Measurements from ENCODE around the gene CNTNAP2. TPM values are rescaled to one million over a fixed set of nuclear protein-coding genes. Genes with fewer than 3 reads are reported as not detected.

Gene CNTNAP2
- total and polyA plus RNA-seq, 9 of the 15 experiments (the other 6 are each of a cell fraction or from before 2014, with no cell fraction given) = 0.04 to 0.62 (median 0.09) TPM; not detected in 4

DNA sequence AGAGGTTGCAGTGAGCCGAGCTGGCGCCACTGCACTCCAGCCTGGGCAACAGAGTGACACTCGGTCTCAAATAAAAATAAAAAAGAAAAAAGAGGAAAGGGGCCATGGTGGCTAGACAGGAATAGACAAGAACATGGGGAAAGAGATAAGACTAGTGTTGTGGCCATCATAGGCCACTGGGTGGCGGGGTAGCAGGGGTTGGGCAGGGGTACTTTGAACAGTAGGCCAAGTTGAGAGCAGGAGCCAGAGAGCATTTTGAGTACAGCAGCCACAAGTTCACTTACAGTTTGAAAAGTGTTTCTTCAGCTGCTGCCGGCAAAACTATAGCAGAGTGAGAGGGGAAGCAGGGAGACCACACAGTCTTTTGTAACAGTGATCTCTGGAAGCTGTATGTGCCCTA, 656.0 kb downstream of the CNTNAP2 start (continued):
- TF ChIP-seq ZNF830 (CRISPR knock-in tag; IDR thresholded peaks at IDR 0.05) (no peak), GABPB1 (CRISPR knock-in tag; IDR thresholded peaks at IDR 0.05) (no peak), POLR3G (IDR thresholded peaks at IDR 0.05; ENCODE audit: extremely low read depth, insufficient read length, insufficient replicate concordance) (no peak), NCOA2 (IDR thresholded peaks at IDR 0.05; ENCODE audit: partially characterized antibody in 2 of 2) (no peak), ZNF3 (CRISPR knock-in tag; IDR thresholded peaks at IDR 0.05) (no peak), SRSF1 (IDR thresholded peaks at IDR 0.05; ENCODE audit: low read depth, low read length) (no peak), RFX7 (CRISPR knock-in tag; IDR thresholded peaks at IDR 0.05) (no peak)
- TF ChIP-seq, protein P1, sequence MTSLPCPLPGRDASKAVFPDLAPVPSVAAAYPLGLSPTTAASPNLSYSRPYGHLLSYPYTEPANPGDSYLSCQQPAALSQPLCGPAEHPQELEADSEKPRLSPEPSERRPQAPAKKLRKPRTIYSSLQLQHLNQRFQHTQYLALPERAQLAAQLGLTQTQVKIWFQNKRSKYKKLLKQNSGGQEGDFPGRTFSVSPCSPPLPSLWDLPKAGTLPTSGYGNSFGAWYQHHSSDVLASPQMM (CRISPR knock-in tag; IDR thresholded peaks at IDR 0.05) = no peak

DNA sequence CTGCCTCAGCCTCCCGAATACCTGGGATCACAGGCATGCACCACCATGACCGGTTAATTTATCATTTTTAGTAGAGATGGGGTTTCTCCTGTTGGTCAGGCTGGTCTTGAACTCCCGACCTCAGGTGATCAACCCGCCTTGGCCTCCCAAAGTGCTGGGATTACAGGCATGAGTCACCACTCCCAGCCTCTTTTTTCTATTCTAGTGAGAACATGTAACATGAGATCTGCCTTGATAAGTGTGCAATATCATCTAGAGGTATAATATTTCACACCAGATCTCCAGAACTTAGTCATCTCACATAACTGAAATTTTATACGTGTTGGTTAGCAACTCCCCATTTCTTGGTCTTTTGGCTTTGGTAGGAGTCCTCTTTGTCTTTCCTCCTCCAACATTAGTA, 656.9 kb downstream of the CNTNAP2 start:
- CTCF ChIA-PET (ENCODE audit: low intra/inter-chr PET ratio) = interaction anchor here (0.6 kb wide), 1 partner anchor 37 kb away, joined by 3 read pairs; no protein-coding TSS in a partner anchor
- H3K9me3 ChIP-seq (replicated peaks; ENCODE audit: control insufficient read depth, insufficient read depth, low read depth, low read length) = no peaks in the 10 kb centered on the region; the same call in 1 of the 2 replicates
- H3K9me1 ChIP-seq (ENCODE audit: control insufficient read depth, insufficient read depth, low read length) = no peaks in the 10 kb centered on the region
- no peak for ATAC-seq
- H3K79me2 ChIP-seq (ENCODE audit: control insufficient read depth, insufficient read depth, low read length) = no peaks in the 10 kb centered on the region
- no peak for DNase-seq (ENCODE audit: extremely low read depth in 1 of 4, low spot score in 3 of 4)
- POLR2A ChIA-PET = no interaction called here
- FAIRE-seq = no peak
- BruUV-seq (replicated peaks) = no TSS peak
- in situ Hi-C loops (cut with MboI) (no loop called here), intact Hi-C loops (cut with micrococcal nuclease) (no loop called here)
- WGBS (ENCODE audit: insufficient coverage, low coverage, missing lambda C conversion rate) = 3% methylated on average over 5 of the region's 5 CpGs
- H3K4me2 ChIP-seq (ENCODE audit: insufficient read depth, low read length) = no peak overlapping the region
- H3K9ac ChIP-seq (ENCODE audit: insufficient read depth in 1 of 2, low read depth in 2 of 2, low read length in 2 of 2) = no peak overlapping the region
- H3K27me3 ChIP-seq (ENCODE audit: control insufficient read depth in 2 of 2, insufficient read depth in 2 of 2, low read length in 2 of 2) = no peaks in the 10 kb centered on the region
- no peak overlapping the region for H3K4me3 ChIP-seq
- no peaks in the 10 kb centered on the region for H3K4me1 ChIP-seq (replicated peaks in 1 of 2; ENCODE audit: control insufficient read depth in 2 of 2, insufficient read depth in 2 of 2, low read length in 2 of 2)
- H3K36me3 ChIP-seq (ENCODE audit: control insufficient read depth, insufficient read depth, low read length) = no peaks in the 10 kb centered on the region
- H4K20me1 ChIP-seq (replicated peaks; ENCODE audit: control insufficient read depth, insufficient read depth, low read length) = no peaks in the 10 kb centered on the region
- no peak overlapping the region for H3K27ac ChIP-seq (ENCODE audit: extremely low read depth, low read depth, low read length)
- H2AFZ ChIP-seq (ENCODE audit: low read depth, low read length) = no peak overlapping the region
- no peak for TF ChIP-seq ELF2 (CRISPR knock-in tag; IDR thresholded peaks at IDR 0.05)
- TF ChIP-seq, protein P2, sequence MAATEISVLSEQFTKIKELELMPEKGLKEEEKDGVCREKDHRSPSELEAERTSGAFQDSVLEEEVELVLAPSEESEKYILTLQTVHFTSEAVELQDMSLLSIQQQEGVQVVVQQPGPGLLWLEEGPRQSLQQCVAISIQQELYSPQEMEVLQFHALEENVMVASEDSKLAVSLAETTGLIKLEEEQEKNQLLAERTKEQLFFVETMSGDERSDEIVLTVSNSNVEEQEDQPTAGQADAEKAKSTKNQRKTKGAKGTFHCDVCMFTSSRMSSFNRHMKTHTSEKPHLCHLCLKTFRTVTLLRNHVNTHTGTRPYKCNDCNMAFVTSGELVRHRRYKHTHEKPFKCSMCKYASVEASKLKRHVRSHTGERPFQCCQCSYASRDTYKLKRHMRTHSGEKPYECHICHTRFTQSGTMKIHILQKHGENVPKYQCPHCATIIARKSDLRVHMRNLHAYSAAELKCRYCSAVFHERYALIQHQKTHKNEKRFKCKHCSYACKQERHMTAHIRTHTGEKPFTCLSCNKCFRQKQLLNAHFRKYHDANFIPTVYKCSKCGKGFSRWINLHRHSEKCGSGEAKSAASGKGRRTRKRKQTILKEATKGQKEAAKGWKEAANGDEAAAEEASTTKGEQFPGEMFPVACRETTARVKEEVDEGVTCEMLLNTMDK (IDR thresholded peaks at IDR 0.05; ENCODE audit: borderline replicate concordance, insufficient read depth, low read depth, low read length, poor library complexity, severe bottlenecking) = no peak
- TF ChIP-seq, protein P3, sequence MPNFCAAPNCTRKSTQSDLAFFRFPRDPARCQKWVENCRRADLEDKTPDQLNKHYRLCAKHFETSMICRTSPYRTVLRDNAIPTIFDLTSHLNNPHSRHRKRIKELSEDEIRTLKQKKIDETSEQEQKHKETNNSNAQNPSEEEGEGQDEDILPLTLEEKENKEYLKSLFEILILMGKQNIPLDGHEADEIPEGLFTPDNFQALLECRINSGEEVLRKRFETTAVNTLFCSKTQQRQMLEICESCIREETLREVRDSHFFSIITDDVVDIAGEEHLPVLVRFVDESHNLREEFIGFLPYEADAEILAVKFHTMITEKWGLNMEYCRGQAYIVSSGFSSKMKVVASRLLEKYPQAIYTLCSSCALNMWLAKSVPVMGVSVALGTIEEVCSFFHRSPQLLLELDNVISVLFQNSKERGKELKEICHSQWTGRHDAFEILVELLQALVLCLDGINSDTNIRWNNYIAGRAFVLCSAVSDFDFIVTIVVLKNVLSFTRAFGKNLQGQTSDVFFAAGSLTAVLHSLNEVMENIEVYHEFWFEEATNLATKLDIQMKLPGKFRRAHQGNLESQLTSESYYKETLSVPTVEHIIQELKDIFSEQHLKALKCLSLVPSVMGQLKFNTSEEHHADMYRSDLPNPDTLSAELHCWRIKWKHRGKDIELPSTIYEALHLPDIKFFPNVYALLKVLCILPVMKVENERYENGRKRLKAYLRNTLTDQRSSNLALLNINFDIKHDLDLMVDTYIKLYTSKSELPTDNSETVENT (CRISPR knock-in tag; IDR thresholded peaks at IDR 0.05) = no peak
- no peak for TF ChIP-seq CEBPG (CRISPR knock-in tag; IDR thresholded peaks at IDR 0.05)
- TF ChIP-seq CEBPG (tag; conservative IDR thresholded peaks at IDR 0.05 in 1 of 2, IDR thresholded peaks at IDR 0.05 in 1 of 2) = no peak
- TF ChIP-seq NFE2L1 (tag; IDR thresholded peaks at IDR 0.05; ENCODE audit: borderline replicate concordance, low read depth) = no peak
- TF ChIP-seq NCOA4 (IDR thresholded peaks at IDR 0.05; ENCODE audit: partially characterized antibody) = no peak
- no peak for TF ChIP-seq ZBTB7A (IDR thresholded peaks at IDR 0.05; ENCODE audit: borderline replicate concordance, control insufficient read depth, low read depth, low read length)
- TF ChIP-seq NRF1 (conservative IDR thresholded peaks at IDR 0.05 in 1 of 2, IDR thresholded peaks at IDR 0.05 in 1 of 2) = no peak
